ENCODE measurements around the gene TNRC6A. TPM values are rescaled to one million over a fixed set of nuclear protein-coding genes. Genes with fewer than 3 reads are reported as not detected.

The TNRC6A gene
- total RNA-seq, 1 experiment from 2014 or later: 72.4 TPM

GRCh38 chr16:24713379-24713778, 16.1 kb upstream of the TNRC6A start:
- H3K4me3 ChIP-seq (ENCODE audit: low read length): no peak overlapping the region
- no peaks in the 10 kb centered on the region for H3K9me2 ChIP-seq (replicated peaks; ENCODE audit: insufficient read depth, low read length)
- H3K36me3 ChIP-seq (ENCODE audit: insufficient read depth, low read length): no peaks in the 10 kb centered on the region
- no peaks in the 10 kb centered on the region for H3K9me3 ChIP-seq (ENCODE audit: low read length)
- no peaks in the 10 kb centered on the region for H3K79me2 ChIP-seq (ENCODE audit: low read length)
- DNase-seq: peak; percentile 17
- no peaks in the 10 kb centered on the region for H4K20me1 ChIP-seq (ENCODE audit: insufficient read depth, low read depth, low read length)
- no peak overlapping the region for H2AFZ ChIP-seq (ENCODE audit: low read length)
- no peaks in the 10 kb centered on the region for H3K27me3 ChIP-seq (ENCODE audit: low read length)
- no peak overlapping the region for H3K27ac ChIP-seq (ENCODE audit: low read length)
- no peaks in the 10 kb centered on the region for H3K4me1 ChIP-seq (ENCODE audit: low read length)
- H3K9ac ChIP-seq (ENCODE audit: low read length): no peak overlapping the region
- no peak overlapping the region for H3K4me2 ChIP-seq (ENCODE audit: low read depth, low read length, poor library complexity, severe bottlenecking)

DNA sequence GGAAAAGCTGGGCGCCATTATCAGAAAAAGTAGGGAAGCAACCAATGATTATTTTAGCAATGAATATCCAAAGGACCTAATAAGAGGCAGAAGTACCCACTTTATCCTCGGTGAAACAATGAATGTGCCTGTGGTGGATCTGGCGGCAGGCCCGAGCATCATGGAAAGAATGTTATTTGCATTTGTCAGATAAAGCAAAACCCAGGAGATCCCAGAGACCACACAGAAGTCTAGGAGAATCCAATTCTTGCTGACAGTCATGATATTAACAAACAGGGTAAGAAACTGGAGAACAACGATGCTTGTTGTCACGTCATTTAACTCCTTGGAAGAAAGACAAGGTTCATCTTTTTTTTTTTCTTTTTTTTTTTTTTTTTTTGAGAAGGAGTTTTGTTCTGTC, 12.0 kb upstream of the TNRC6A start:
- Histone ChIP-seq H3K9me2 (replicated peaks; ENCODE audit: insufficient read depth, low read length) (no peaks in the 10 kb centered on the region), H3K27me3 (ENCODE audit: low read length) (no peaks in the 10 kb centered on the region), H3K4me1 (ENCODE audit: low read length) (no peaks in the 10 kb centered on the region), H3K4me2 (ENCODE audit: low read depth, low read length, poor library complexity, severe bottlenecking) (no peak overlapping the region), H3K79me2 (ENCODE audit: low read length) (no peaks in the 10 kb centered on the region), H2AFZ (ENCODE audit: low read length) (no peak overlapping the region), H3K9me3 (ENCODE audit: low read length) (no peaks in the 10 kb centered on the region), H3K4me3 (ENCODE audit: low read length) (no peak overlapping the region), H3K27ac (ENCODE audit: low read length) (no peak overlapping the region), H3K9ac (ENCODE audit: low read length) (no peak overlapping the region), H3K36me3 (ENCODE audit: insufficient read depth, low read length) (no peaks in the 10 kb centered on the region), H4K20me1 (ENCODE audit: insufficient read depth, low read depth, low read length) (no peaks in the 10 kb centered on the region)
- DNase-seq: peak; percentile 12

GRCh38 chr16:24718967-24719521, 10.4 kb upstream of the TNRC6A start:
- Histone ChIP-seq H3K36me3 (ENCODE audit: insufficient read depth, low read length) (no peaks in the 10 kb centered on the region), H3K79me2 (ENCODE audit: low read length) (no peaks in the 10 kb centered on the region), H3K27me3 (ENCODE audit: low read length) (no peaks in the 10 kb centered on the region), H2AFZ (ENCODE audit: low read length) (no peak overlapping the region), H3K9ac (ENCODE audit: low read length) (no peak overlapping the region), H3K4me1 (ENCODE audit: low read length) (no peaks in the 10 kb centered on the region), H3K27ac (ENCODE audit: low read length) (no peak overlapping the region), H4K20me1 (ENCODE audit: insufficient read depth, low read depth, low read length) (no peaks in the 10 kb centered on the region), H3K4me2 (ENCODE audit: low read depth, low read length, poor library complexity, severe bottlenecking) (no peak overlapping the region), H3K9me3 (ENCODE audit: low read length) (no peaks in the 10 kb centered on the region), H3K4me3 (ENCODE audit: low read length) (no peak overlapping the region), H3K9me2 (replicated peaks; ENCODE audit: insufficient read depth, low read length) (no peaks in the 10 kb centered on the region)
- no peak for DNase-seq

DNA sequence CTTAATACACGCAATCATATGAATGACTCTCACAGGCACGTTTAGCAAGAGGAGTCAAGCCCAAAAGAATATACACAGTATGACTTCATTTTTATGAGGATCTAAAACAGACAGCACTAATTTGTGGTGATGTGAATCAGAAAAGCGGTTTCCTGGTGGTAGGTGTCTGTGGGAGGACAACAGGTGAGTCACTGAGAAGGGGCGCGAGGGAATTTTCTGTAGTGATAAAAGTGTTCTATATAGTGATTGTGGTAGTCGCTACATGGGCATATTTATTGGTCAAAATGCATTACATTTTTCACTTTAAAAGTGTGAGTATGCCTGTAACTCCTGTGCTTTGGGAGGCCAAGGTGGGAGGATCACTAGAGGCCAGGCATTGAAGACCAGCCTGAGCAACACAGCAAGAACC, 7.6 kb upstream of the TNRC6A start:
- H4K20me1 ChIP-seq (ENCODE audit: insufficient read depth, low read depth, low read length): no peaks in the 10 kb centered on the region
- no peaks in the 10 kb centered on the region for H3K9me2 ChIP-seq (replicated peaks; ENCODE audit: insufficient read depth, low read length)
- H2AFZ ChIP-seq (ENCODE audit: low read length): no peak overlapping the region
- no peak for DNase-seq
- no peaks in the 10 kb centered on the region for H3K27me3 ChIP-seq (ENCODE audit: low read length)
- H3K4me1 ChIP-seq (ENCODE audit: low read length): no peaks in the 10 kb centered on the region
- no peaks in the 10 kb centered on the region for H3K9me3 ChIP-seq (ENCODE audit: low read length)
- H3K4me3 ChIP-seq (ENCODE audit: low read length): no peak overlapping the region
- no peak overlapping the region for H3K27ac ChIP-seq (ENCODE audit: low read length)
- no peak overlapping the region for H3K9ac ChIP-seq (ENCODE audit: low read length)
- no peaks in the 10 kb centered on the region for H3K79me2 ChIP-seq (ENCODE audit: low read length)
- no peak overlapping the region for H3K4me2 ChIP-seq (ENCODE audit: low read depth, low read length, poor library complexity, severe bottlenecking)
- H3K36me3 ChIP-seq (ENCODE audit: insufficient read depth, low read length): no peaks in the 10 kb centered on the region

GRCh38 chr16:24723663-24724062, 5.8 kb upstream of the TNRC6A start:
- Histone ChIP-seq H4K20me1 (ENCODE audit: insufficient read depth, low read depth, low read length) (no peaks in the 10 kb centered on the region), H3K4me2 (ENCODE audit: low read depth, low read length, poor library complexity, severe bottlenecking) (no peak overlapping the region), H3K4me1 (ENCODE audit: low read length) (peaks cover 3% of the 10 kb centered on the region), H3K27me3 (ENCODE audit: low read length) (no peaks in the 10 kb centered on the region), H2AFZ (ENCODE audit: low read length) (no peak overlapping the region), H3K79me2 (ENCODE audit: low read length) (peaks cover under 1% of the 10 kb centered on the region; the same call in 1 of the 2 replicates), H3K9me3 (ENCODE audit: low read length) (no peaks in the 10 kb centered on the region), H3K36me3 (ENCODE audit: insufficient read depth, low read length) (no peaks in the 10 kb centered on the region), H3K9me2 (replicated peaks; ENCODE audit: insufficient read depth, low read length) (no peaks in the 10 kb centered on the region), H3K9ac (ENCODE audit: low read length) (no peak overlapping the region), H3K4me3 (ENCODE audit: low read length) (no peak overlapping the region), H3K27ac (ENCODE audit: low read length) (no peak overlapping the region)
- no peak for DNase-seq

- peaks cover 19% of the 10 kb centered on the region for H3K4me1 ChIP-seq (ENCODE audit: low read length)
- H3K9me3 ChIP-seq (ENCODE audit: low read length): no peaks in the 10 kb centered on the region
- H3K27ac ChIP-seq (ENCODE audit: low read length): no peak overlapping the region
- peaks cover 38% of the 10 kb centered on the region for H3K79me2 ChIP-seq (ENCODE audit: low read length)
- no peak overlapping the region for H3K9ac ChIP-seq (ENCODE audit: low read length)
- peaks cover 15% of the 10 kb centered on the region for H3K36me3 ChIP-seq (ENCODE audit: insufficient read depth, low read length)
- no peak overlapping the region for H2AFZ ChIP-seq (ENCODE audit: low read length)
- no peak overlapping the region for H3K4me3 ChIP-seq (ENCODE audit: low read length)
- H4K20me1 ChIP-seq (ENCODE audit: insufficient read depth, low read depth, low read length): peaks cover 7% of the 10 kb centered on the region; the same call in 1 of the 2 replicates
- no peaks in the 10 kb centered on the region for H3K9me2 ChIP-seq (replicated peaks; ENCODE audit: insufficient read depth, low read length)
- H3K4me2 ChIP-seq (ENCODE audit: low read depth, low read length, poor library complexity, severe bottlenecking): peak overlapping the region; percentile 85
- no peaks in the 10 kb centered on the region for H3K27me3 ChIP-seq (ENCODE audit: low read length)
- no peak for DNase-seq
Observed at GRCh38 chr16:24728011-24728410, 1.4 kb upstream of the TNRC6A start.

DNA sequence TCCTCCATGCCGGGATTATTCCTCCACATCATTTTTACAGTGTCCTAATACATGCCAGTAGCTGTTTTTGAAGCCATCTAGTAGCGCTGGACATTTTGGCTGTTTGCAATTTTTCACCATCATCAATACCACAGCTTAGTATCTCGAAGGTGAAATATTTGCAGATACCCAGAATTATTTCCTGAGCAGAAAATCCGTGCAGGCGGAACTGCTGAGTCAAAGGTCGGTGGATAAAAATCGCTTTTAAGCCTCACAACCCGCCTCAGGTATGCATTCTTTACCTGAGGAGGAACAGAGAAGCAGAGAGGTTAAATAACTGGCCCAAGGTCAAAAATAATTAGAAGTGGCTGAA, 584 bp upstream of the TNRC6A start:
- H4K20me1 ChIP-seq (ENCODE audit: insufficient read depth, low read depth, low read length): peaks cover 7% of the 10 kb centered on the region; the same call in 1 of the 2 replicates
- peaks cover 47% of the 10 kb centered on the region for H3K79me2 ChIP-seq (ENCODE audit: low read length)
- H3K9me2 ChIP-seq (replicated peaks; ENCODE audit: insufficient read depth, low read length): no peaks in the 10 kb centered on the region
- peak overlapping the region; percentile 55 for H3K27ac ChIP-seq (ENCODE audit: low read length)
- no peak for DNase-seq
- H3K9me3 ChIP-seq (ENCODE audit: low read length): no peaks in the 10 kb centered on the region
- H3K4me1 ChIP-seq (ENCODE audit: low read length): peaks cover 19% of the 10 kb centered on the region
- H3K36me3 ChIP-seq (ENCODE audit: insufficient read depth, low read length): peaks cover 22% of the 10 kb centered on the region
- no peaks in the 10 kb centered on the region for H3K27me3 ChIP-seq (ENCODE audit: low read length)
- peak overlapping the region; percentile 86 for H3K4me3 ChIP-seq (ENCODE audit: low read length)
- peak overlapping the region; percentile 78 for H3K9ac ChIP-seq (ENCODE audit: low read length)
- H2AFZ ChIP-seq (ENCODE audit: low read length): peak overlapping the region; percentile 63
- H3K4me2 ChIP-seq (ENCODE audit: low read depth, low read length, poor library complexity, severe bottlenecking): peak overlapping the region; percentile 85

- peaks cover 21% of the 10 kb centered on the region for H3K4me1 ChIP-seq (ENCODE audit: low read length)
- H4K20me1 ChIP-seq (ENCODE audit: insufficient read depth, low read depth, low read length): peaks cover 7% of the 10 kb centered on the region; the same call in 1 of the 2 replicates
- peak overlapping the region; percentile 78 for H3K9ac ChIP-seq (ENCODE audit: low read length)
- peak overlapping the region; percentile 86 for H3K4me3 ChIP-seq (ENCODE audit: low read length)
- H3K27me3 ChIP-seq (ENCODE audit: low read length): no peaks in the 10 kb centered on the region
- peak overlapping the region; percentile 89 for H3K4me2 ChIP-seq (ENCODE audit: low read depth, low read length, poor library complexity, severe bottlenecking)
- peaks cover 29% of the 10 kb centered on the region for H3K36me3 ChIP-seq (ENCODE audit: insufficient read depth, low read length)
- H2AFZ ChIP-seq (ENCODE audit: low read length): no peak overlapping the region
- DNase-seq: peak; percentile 56
- no peaks in the 10 kb centered on the region for H3K9me2 ChIP-seq (replicated peaks; ENCODE audit: insufficient read depth, low read length)
- peaks cover 60% of the 10 kb centered on the region for H3K79me2 ChIP-seq (ENCODE audit: low read length)
- no peaks in the 10 kb centered on the region for H3K9me3 ChIP-seq (ENCODE audit: low read length)
- peak overlapping the region; percentile 64 for H3K27ac ChIP-seq (ENCODE audit: low read length)
Observed at GRCh38 chr16:24729951-24730815, 732 bp downstream of the TNRC6A start.

Measured in Karpas-422 (cell line).